Measurements from ENCODE around the gene TULP4.

DNA sequence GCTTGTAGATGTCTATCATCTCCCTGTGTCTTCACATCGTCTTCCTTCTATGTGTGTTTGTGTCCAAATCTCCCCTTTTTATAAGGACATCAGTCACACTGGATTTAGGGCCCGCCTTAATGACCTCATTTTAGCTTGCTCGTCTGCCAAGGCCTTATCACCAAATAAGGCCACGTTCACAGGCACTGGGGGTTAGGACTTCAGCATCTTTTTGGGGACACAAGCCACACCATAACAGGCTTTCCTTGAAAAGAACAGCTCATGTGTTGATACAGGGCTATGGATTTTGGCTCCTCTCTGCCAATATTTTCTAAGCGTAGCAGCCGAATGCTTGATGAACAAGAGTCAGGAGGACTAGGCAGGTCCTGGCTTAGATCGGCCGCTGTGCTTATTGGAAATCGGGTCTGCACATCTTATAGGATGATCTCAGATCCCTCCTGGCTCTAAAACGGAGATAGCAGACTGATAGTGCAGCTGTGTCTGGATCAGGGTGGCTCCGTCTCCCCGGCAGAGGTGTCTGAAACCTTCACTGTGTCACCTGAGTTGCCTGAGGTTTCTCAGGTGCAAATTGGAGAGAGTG is 231.4 kb downstream of the TULP4 start:
- TF ChIP-seq, protein P1, sequence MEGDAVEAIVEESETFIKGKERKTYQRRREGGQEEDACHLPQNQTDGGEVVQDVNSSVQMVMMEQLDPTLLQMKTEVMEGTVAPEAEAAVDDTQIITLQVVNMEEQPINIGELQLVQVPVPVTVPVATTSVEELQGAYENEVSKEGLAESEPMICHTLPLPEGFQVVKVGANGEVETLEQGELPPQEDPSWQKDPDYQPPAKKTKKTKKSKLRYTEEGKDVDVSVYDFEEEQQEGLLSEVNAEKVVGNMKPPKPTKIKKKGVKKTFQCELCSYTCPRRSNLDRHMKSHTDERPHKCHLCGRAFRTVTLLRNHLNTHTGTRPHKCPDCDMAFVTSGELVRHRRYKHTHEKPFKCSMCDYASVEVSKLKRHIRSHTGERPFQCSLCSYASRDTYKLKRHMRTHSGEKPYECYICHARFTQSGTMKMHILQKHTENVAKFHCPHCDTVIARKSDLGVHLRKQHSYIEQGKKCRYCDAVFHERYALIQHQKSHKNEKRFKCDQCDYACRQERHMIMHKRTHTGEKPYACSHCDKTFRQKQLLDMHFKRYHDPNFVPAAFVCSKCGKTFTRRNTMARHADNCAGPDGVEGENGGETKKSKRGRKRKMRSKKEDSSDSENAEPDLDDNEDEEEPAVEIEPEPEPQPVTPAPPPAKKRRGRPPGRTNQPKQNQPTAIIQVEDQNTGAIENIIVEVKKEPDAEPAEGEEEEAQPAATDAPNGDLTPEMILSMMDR (tag by site-specific recombination; IDR thresholded peaks at IDR 0.05): no peak
- TF ChIP-seq, protein P2, sequence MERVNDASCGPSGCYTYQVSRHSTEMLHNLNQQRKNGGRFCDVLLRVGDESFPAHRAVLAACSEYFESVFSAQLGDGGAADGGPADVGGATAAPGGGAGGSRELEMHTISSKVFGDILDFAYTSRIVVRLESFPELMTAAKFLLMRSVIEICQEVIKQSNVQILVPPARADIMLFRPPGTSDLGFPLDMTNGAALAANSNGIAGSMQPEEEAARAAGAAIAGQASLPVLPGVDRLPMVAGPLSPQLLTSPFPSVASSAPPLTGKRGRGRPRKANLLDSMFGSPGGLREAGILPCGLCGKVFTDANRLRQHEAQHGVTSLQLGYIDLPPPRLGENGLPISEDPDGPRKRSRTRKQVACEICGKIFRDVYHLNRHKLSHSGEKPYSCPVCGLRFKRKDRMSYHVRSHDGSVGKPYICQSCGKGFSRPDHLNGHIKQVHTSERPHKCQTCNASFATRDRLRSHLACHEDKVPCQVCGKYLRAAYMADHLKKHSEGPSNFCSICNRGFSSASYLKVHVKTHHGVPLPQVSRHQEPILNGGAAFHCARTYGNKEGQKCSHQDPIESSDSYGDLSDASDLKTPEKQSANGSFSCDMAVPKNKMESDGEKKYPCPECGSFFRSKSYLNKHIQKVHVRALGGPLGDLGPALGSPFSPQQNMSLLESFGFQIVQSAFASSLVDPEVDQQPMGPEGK (tag by site-specific recombination; IDR thresholded peaks at IDR 0.05): no peak
- TF ChIP-seq ZNF561 (tag by site-specific recombination; IDR thresholded peaks at IDR 0.05; ENCODE audit: borderline replicate concordance) (no peak), ZFP41 (tag by site-specific recombination; IDR thresholded peaks at IDR 0.05; ENCODE audit: borderline replicate concordance) (no peak), ZNF248 (tag by site-specific recombination; IDR thresholded peaks at IDR 0.05) (no peak), ZNF274 (IDR thresholded peaks at IDR 0.05; ENCODE audit: low read length) (no peak), ZNF274 (tag by site-specific recombination; IDR thresholded peaks at IDR 0.05; ENCODE audit: borderline replicate concordance) (no peak), ZNF624 (tag by site-specific recombination; IDR thresholded peaks at IDR 0.05) (no peak), ZNF24 (tag by site-specific recombination; IDR thresholded peaks at IDR 0.05) (no peak)

Data from HEK293 (cell line).